OCI-LY1 (cell line): ENCODE data around the gene PDCD6IP.

Source experiments
- EZH2 ChIP-seq: fragments of 200-600 bp; sonication (generic), shearing (Covaris generic); IDR thresholded peaks from 2 replicates; pipeline ENCODE4 v1.8.0; 2017; ENCODE audit warnings: borderline replicate concordance, mixed run types, mild to moderate bottlenecking, antibody characterized with exemption, low read length, moderate library complexity, mixed read lengths
- TF ChIP-seq, protein P1 (sequence below): fragments of 200-600 bp; sonication (generic), shearing (Covaris generic); IDR thresholded peaks from 2 replicates; pipeline ENCODE4 v1.5.1; 2017; ENCODE audit warnings: mild to moderate bottlenecking, antibody characterized with exemption, low read length, moderate library complexity, mixed read lengths

DNA sequence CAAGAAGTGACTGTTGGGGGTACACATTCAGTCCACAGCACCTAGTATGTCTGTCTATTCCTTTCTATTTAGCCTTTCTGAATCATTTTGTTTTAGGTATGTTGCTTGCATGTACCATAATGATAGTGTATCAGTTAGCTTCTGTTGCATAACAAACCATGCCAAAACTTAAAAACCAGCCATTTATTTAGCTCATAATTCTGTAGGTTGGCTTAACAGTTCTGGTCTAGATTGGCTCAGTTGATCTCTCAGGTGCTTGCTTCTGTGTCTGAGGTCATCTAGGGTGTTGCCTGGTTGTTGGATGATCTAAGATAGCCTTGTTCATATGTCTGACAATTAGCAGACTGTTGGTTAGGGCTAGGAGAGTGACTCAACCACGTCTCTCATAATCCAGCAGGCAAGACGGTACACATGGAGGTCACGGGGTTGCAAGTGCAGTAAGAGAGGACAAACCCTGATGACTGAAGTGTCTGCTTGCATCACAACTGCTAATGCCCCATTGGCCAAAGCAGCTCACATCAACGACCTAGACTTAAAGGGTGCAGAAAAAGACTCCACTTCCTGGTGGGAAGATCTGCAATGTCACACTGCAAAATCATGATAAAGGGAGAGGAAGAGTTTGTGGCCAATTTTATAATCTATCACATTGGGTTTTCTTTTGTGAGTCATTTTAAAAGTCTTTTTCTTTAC is 6.8 kb upstream of the PDCD6IP start:
- TF ChIP-seq, protein P1, sequence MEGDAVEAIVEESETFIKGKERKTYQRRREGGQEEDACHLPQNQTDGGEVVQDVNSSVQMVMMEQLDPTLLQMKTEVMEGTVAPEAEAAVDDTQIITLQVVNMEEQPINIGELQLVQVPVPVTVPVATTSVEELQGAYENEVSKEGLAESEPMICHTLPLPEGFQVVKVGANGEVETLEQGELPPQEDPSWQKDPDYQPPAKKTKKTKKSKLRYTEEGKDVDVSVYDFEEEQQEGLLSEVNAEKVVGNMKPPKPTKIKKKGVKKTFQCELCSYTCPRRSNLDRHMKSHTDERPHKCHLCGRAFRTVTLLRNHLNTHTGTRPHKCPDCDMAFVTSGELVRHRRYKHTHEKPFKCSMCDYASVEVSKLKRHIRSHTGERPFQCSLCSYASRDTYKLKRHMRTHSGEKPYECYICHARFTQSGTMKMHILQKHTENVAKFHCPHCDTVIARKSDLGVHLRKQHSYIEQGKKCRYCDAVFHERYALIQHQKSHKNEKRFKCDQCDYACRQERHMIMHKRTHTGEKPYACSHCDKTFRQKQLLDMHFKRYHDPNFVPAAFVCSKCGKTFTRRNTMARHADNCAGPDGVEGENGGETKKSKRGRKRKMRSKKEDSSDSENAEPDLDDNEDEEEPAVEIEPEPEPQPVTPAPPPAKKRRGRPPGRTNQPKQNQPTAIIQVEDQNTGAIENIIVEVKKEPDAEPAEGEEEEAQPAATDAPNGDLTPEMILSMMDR: no peak
- no peak for TF ChIP-seq EZH2
